Activated CD8-positive, alpha-beta memory T cell treated with anti-CD3 and anti-CD28 coated beads for 48 hours (primary cell): ENCODE results near the gene ACADS.

Source experiments
- DNase-seq, 3 experiments: peaks; one replicate each; pipeline ENCODE4 v3.0.0-alpha.2; 2020; ENCODE audit warnings: low read depth in 2 of 3, low spot score in 2 of 3

The ACADS gene

GRCh38 chr12:120699553-120699952, 26.1 kb upstream of the ACADS start:
- DNase-seq = no peak

- DNase-seq = no peak
Measured at GRCh38 chr12:120700886-120701285, 24.7 kb upstream of the ACADS start.

GRCh38 chr12:120702637-120703036, 23.0 kb upstream of the ACADS start:
- DNase-seq = no peak

- no peak for DNase-seq
Measured at GRCh38 chr12:120703311-120703942, 22.2 kb upstream of the ACADS start.

- DNase-seq = no peak
Measured at GRCh38 chr12:120705618-120706017, 20.0 kb upstream of the ACADS start.

- no peak for DNase-seq
Measured at GRCh38 chr12:120706029-120706428, 19.6 kb upstream of the ACADS start.

- no peak for DNase-seq
Measured at GRCh38 chr12:120708651-120709050, 17.0 kb upstream of the ACADS start.

GRCh38 chr12:120710031-120710804, 15.4 kb upstream of the ACADS start, which contains the start of gene UNC119B:
Gene UNC119B (plus strand): TSS chr12:120710458. CDS start chr12:120710475, 17 bp downstream.
- peak; percentile 33 to 48 (median 47) for DNase-seq

GRCh38 chr12:120710805-120711296, 14.8 kb upstream of the ACADS start:
- DNase-seq = no peak

GRCh38 chr12:120711411-120711810, 14.2 kb upstream of the ACADS start:
- DNase-seq = no peak

- DNase-seq = no peak
Measured at GRCh38 chr12:120712610-120713009, 13.0 kb upstream of the ACADS start.

- DNase-seq = peak in 1 of 3 experiments; percentile 63
Measured at GRCh38 chr12:120713861-120714482, 11.7 kb upstream of the ACADS start.

GRCh38 chr12:120718055-120718454, 7.6 kb upstream of the ACADS start:
- no peak for DNase-seq

- DNase-seq = no peak
Measured at GRCh38 chr12:120719072-120719471, 6.6 kb upstream of the ACADS start.

GRCh38 chr12:120719496-120720233, 6.0 kb upstream of the ACADS start:
- DNase-seq = no peak

GRCh38 chr12:120720234-120720986, 5.2 kb upstream of the ACADS start:
- no peak for DNase-seq

GRCh38 chr12:120720987-120721801, 4.4 kb upstream of the ACADS start:
- no peak for DNase-seq

- DNase-seq = no peak
Measured at GRCh38 chr12:120721866-120722265, 3.8 kb upstream of the ACADS start.

GRCh38 chr12:120722784-120723183, 2.8 kb upstream of the ACADS start:
- DNase-seq = no peak

- DNase-seq = no peak
Measured at GRCh38 chr12:120724720-120725119, 906 bp upstream of the ACADS start.
